Body of pancreas (tissue), 4 donors: ENCODE data around the gene MYCL. TPM values are rescaled to one million over a fixed set of nuclear protein-coding genes. Genes with fewer than 3 reads are reported as not detected.
"Not testable (repeated sequence)": the region's sequence is repeated elsewhere in the genome, so short reads cannot be mapped to it uniquely, and the experiment has no call there.

Experiments
- ATAC-seq: fragments of 150-250 bp; one replicate; pipeline ENCODE4 v1.9.1; 2016
- DNase-seq, 4 donors: peaks; one replicate each; pipeline ENCODE4 v3.0.0-alpha.2; 2019
- H3K27ac ChIP-seq, 4 donors: fragments of 200-600 bp; sonication (generic); 1 replicate in 3 of 4; 2 replicates in 1 of 4; pipeline versions ENCODE4 v1.5.1 to v1.6.1; 2016 to 2019; ENCODE audit warnings: mild to moderate bottlenecking in 1 of 4, mixed read lengths in 1 of 4, moderate library complexity in 1 of 4
- H3K27me3 ChIP-seq, 2 donors: fragments of 200-600 bp; sonication (generic); one replicate each; pipeline ENCODE4 v1.6.0; 2016; ENCODE audit warnings: mild to moderate bottlenecking in 1 of 2
- H3K36me3 ChIP-seq, 2 donors: fragments of 200-600 bp; sonication (generic); replicated peaks in 1 of 2; 2 replicates each; pipeline ENCODE4 v1.5.1; 2016; ENCODE audit warnings: low read depth in 2 of 2; ENCODE audit not compliant: insufficient read depth in 1 of 2
- H3K4me1 ChIP-seq: fragments of 200-600 bp; sonication (generic); one replicate; pipeline ENCODE4 v1.6.0; 2016
- H3K4me3 ChIP-seq, 2 donors: fragments of 200-600 bp; sonication (generic); 1 replicate in 1 of 2; 2 replicates in 1 of 2; pipeline ENCODE4 v1.5.1; 2016 to 2019
- H3K9me3 ChIP-seq, 3 donors: fragments of 200-600 bp; sonication (generic); 1 replicate in 2 of 3; 2 replicates in 1 of 3; pipeline ENCODE4 v1.5.1; 2016
- POLR2A ChIP-seq, 3 donors: fragments of 450-650 bp; IDR thresholded peaks; one replicate each; pipeline ENCODE4 v1.6.1; 2016; ENCODE audit warnings: antibody characterized with exemption in 3 of 3, mild to moderate bottlenecking in 2 of 3
- WGBS, 2 donors: methylation state at CpG; one replicate each; pipeline ENCODE4 v1.1.5; 2017; 5-methylcytosine and 5-hydroxymethylcytosine counted together
- intact Hi-C: fragments of 100-400 bp; cut with DNase I; formaldehyde crosslinking; loops from one replicate; pipeline ENCODE4 v1.15.1; 2023
- total RNA-seq, 2 donors: library from RNA; depleted of rRNA; stranded (reverse); fragments of >200 nt; gene quantifications; one replicate each; pipeline ENCODE4 v1.1.0, GENCODE V29; 2016
- TF ChIP-seq, protein P1 (sequence below), 7 experiments: fragments of 450-650 bp in 4 of 7; fragments of 200-600 bp in 3 of 7; sonication (generic) in 3 of 7; IDR thresholded peaks; one replicate each; pipeline ENCODE4 v1.5.1; 2016 to 2019; ENCODE audit warnings: antibody characterized with exemption in 7 of 7

Gene MYCL
- total RNA-seq, 2 donors from 2014 or later = 28.3 to 33.0 TPM

DNA sequence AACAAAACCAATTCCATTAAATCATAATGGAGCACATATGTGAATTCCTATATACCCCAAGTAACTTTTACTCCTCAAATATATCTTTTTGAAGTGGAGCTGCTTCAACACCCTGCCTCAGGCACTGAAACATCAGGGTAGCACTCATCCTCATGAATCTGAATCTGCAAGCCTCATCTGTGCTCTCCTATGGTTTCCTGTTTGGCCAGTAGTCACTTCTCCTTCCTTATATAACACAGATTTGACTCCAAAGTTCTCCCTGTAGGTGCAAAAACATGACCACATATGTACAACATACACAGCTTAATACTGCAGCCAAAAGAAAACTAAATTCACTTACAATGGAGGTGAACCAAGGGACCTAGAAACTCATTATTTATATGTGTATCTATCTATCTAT lies 25.6 kb downstream of the MYCL start:
- no peaks in the 10 kb centered on the region for H3K36me3 ChIP-seq
- H3K9me3 ChIP-seq = no peaks in the 10 kb centered on the region
- peaks cover 42% of the 10 kb centered on the region for H3K4me1 ChIP-seq
- intact Hi-C loops = no loop called here
- ATAC-seq (no peak), DNase-seq (no peak)
- no peak overlapping the region for H3K27ac ChIP-seq
- H3K27me3 ChIP-seq = no peaks in the 10 kb centered on the region
- TF ChIP-seq, protein P1, sequence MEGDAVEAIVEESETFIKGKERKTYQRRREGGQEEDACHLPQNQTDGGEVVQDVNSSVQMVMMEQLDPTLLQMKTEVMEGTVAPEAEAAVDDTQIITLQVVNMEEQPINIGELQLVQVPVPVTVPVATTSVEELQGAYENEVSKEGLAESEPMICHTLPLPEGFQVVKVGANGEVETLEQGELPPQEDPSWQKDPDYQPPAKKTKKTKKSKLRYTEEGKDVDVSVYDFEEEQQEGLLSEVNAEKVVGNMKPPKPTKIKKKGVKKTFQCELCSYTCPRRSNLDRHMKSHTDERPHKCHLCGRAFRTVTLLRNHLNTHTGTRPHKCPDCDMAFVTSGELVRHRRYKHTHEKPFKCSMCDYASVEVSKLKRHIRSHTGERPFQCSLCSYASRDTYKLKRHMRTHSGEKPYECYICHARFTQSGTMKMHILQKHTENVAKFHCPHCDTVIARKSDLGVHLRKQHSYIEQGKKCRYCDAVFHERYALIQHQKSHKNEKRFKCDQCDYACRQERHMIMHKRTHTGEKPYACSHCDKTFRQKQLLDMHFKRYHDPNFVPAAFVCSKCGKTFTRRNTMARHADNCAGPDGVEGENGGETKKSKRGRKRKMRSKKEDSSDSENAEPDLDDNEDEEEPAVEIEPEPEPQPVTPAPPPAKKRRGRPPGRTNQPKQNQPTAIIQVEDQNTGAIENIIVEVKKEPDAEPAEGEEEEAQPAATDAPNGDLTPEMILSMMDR (IDR thresholded peaks at IDR 0.05) = no peak
- H3K4me3 ChIP-seq = no peak overlapping the region

DNA sequence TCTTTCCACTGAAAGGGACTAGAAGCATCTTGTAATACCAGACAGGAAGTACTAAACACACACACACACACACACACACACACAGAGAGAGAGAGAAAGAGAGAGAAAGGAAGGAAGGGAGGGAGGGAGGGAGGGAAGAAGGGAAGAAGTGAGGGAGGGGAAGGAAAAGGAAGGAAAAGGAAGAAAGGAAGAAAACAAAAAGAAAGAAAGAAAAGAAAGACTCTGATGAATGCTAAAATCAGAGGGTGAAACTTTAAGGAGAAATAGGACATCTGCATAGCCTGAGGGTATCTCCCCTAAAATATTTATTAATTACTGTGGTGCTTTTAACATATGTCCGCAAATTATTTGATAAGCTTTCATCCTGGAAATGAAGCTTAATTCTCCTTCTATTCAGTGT lies 29.0 kb downstream of the MYCL start:
- Histone ChIP-seq H3K36me3 (no peaks in the 10 kb centered on the region), H3K27ac (no peak overlapping the region), H3K4me1 (peaks cover 18% of the 10 kb centered on the region), H3K27me3 (no peaks in the 10 kb centered on the region), H3K9me3 (no peaks in the 10 kb centered on the region), H3K4me3 (no peak overlapping the region)
- 83 to 86% methylated on average over 1 of the region's 1 CpG for WGBS, 2 donors
- ATAC-seq = no peak
- TF ChIP-seq POLR2A (IDR thresholded peaks at IDR 0.05) = no peak
- TF ChIP-seq, protein P1 (IDR thresholded peaks at IDR 0.05) = no peak
- no peak for DNase-seq
- intact Hi-C loops = no loop called here

DNA sequence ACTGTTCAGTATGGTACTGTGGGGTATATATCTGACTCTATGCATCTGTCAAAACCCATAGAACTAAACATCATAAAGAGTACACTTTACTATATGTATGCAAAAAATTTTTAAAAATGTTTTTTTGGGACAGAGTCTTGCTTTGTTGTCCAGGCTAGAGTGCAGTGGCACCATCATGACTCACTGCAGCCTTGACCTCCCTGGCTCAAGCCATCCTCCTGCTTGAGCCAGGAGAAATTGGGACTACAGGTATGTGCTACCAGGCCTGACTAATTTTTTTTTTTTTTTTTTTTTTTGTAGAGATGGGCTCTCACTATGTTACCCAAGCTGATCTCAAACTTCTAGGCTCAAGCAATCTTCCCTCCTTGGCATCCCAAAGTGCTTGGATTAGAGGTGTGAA lies 29.9 kb downstream of the MYCL start:
- no peak for ATAC-seq
- Histone ChIP-seq H3K27me3 (no peaks in the 10 kb centered on the region), H3K9me3 (no peaks in the 10 kb centered on the region), H3K27ac (peak overlapping the region in 1 of 4 donors; percentile 14), H3K4me3 (no peak overlapping the region), H3K36me3 (no peaks in the 10 kb centered on the region), H3K4me1 (peaks cover 10% of the 10 kb centered on the region)
- intact Hi-C loops = no loop called here
- no peak for DNase-seq
- TF ChIP-seq POLR2A (IDR thresholded peaks at IDR 0.05) = no peak
- TF ChIP-seq, protein P1 (IDR thresholded peaks at IDR 0.05) = no peak

DNA sequence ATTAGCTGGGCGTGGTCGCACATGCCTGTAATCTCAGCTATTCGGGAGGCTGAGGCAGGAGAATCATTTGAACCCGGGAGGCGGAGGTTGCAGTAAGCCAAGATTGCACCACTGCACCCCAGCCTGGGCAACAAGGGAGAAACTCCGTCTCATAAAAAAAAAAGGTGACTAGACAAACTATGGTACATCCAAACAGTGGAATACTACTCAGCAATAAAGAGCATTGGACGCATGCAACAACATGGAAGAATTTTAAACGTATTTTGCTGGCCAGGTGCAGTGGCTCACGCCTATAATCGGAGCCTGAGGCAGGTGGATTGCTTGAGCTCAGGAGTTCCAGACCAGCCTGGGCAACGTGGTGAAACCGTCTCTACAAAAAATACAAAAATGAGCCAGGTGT lies 30.7 kb downstream of the MYCL start:
- H3K36me3 ChIP-seq, ATAC-seq, H3K9me3 ChIP-seq, intact Hi-C loops, H3K4me3 ChIP-seq, H3K4me1 ChIP-seq, H3K27ac ChIP-seq, DNase-seq, H3K27me3 ChIP-seq: not testable (repeated sequence)
- WGBS, 2 donors = 94 to 95% methylated on average over 12 of the region's 12 CpGs

DNA sequence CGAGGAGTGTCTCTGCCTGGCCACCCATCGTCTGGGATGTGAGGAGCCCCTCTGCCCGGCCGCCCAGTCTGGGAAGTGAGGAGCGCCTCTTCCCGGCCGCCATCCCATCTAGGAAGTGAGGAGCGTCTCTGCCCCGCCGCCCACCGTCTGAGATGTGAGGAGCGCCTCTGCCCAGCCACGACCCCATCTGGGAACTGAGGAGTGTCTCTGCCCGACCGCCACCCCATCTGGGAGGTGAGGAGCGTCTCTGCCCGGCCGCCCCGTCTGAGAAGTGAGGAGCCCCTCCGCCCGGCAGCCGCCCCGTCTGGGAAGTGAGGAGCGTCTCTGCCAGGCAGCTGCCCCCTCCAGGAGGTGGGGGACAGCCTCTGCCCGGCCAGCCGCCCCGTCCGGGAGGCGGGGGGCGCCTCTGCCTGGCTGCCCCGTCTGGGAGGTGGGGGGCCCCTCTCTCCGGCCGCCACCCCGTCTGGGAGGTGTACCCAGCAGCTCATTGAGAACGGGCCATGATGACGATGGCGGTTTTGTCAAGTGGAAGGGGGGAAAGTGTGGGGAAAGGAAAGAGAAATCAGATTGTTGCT lies 32.1 kb downstream of the MYCL start:
- intact Hi-C loops, H3K4me1 ChIP-seq, H3K4me3 ChIP-seq, H3K36me3 ChIP-seq, H3K9me3 ChIP-seq, H3K27me3 ChIP-seq, DNase-seq, ATAC-seq, H3K27ac ChIP-seq: not testable (repeated sequence)
- 93 to 98% methylated on average over 7 to 27 of the region's 37 CpGs for WGBS, 2 donors

DNA sequence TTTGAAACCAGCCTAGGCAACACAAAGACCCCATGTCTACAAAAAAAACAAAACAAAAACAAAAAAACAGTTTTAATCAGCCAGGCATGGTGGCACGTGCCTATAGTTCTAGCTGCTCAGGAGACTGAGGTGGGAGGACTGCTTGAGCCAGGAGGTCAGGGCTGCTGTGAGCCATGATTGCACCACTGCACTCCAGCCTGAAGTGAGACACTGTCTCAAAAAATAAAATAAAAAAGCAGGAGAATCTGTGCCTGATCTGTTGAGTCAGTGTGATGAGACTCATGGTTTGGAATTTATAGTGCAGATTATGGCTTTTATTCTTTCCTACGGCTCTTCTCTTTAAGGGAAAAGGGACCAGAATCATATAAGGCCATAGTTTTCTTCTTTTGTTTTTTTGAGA lies 35.0 kb downstream of the MYCL start:
- Histone ChIP-seq H3K27me3 (no peaks in the 10 kb centered on the region), H3K9me3 (no peaks in the 10 kb centered on the region), H3K27ac (no peak overlapping the region), H3K36me3 (no peaks in the 10 kb centered on the region), H3K4me3 (no peak overlapping the region), H3K4me1 (peaks cover 8% of the 10 kb centered on the region)
- WGBS, 2 donors = 92 to 94% methylated on average over 2 of the region's 2 CpGs
- ATAC-seq = no peak
- TF ChIP-seq POLR2A (IDR thresholded peaks at IDR 0.05) = no peak
- TF ChIP-seq, protein P1 (IDR thresholded peaks at IDR 0.05) = no peak
- intact Hi-C loops = no loop called here
- DNase-seq = no peak
